ENCODE data around the gene DNLZ.

DNLZ gene

GRCh38 chr9:136375096-136375495, 11.6 kb upstream of the DNLZ start:
- DNase-seq (ENCODE audit: low read depth), result no peak

- no peak for DNase-seq (ENCODE audit: low read depth)
These were observed 10.6 kb upstream of the DNLZ start for GRCh38 chr9:136374183-136374575.

- DNase-seq (ENCODE audit: low read depth), result peak; percentile 60
These were observed 10.0 kb upstream of the DNLZ start, which contains the start of gene CARD9 for GRCh38 chr9:136373300-136374182. Gene CARD9 (minus strand): TSS chr9:136373669. CDS start chr9:136372078, 1,591 bp downstream.

- peak; percentile 91 for DNase-seq (ENCODE audit: low read depth)
These were observed 9.2 kb upstream of the DNLZ start for GRCh38 chr9:136372561-136373299.

GRCh38 chr9:136372006-136372405, 8.5 kb upstream of the DNLZ start:
- DNase-seq (ENCODE audit: low read depth), result no peak

GRCh38 chr9:136371533-136371880, 8.0 kb upstream of the DNLZ start:
- no peak for DNase-seq (ENCODE audit: low read depth)

GRCh38 chr9:136370687-136371532, 7.4 kb upstream of the DNLZ start:
- no peak for DNase-seq (ENCODE audit: low read depth)

GRCh38 chr9:136370037-136370436, 6.5 kb upstream of the DNLZ start:
- no peak for DNase-seq (ENCODE audit: low read depth)

GRCh38 chr9:136368190-136368589, 4.6 kb upstream of the DNLZ start:
- no peak for DNase-seq (ENCODE audit: low read depth)

- DNase-seq (ENCODE audit: low read depth), result no peak
These were observed 4.0 kb upstream of the DNLZ start for GRCh38 chr9:136367296-136368145.

GRCh38 chr9:136366826-136367225, 3.3 kb upstream of the DNLZ start:
- DNase-seq (ENCODE audit: low read depth), result no peak

- DNase-seq (ENCODE audit: low read depth), result no peak
These were observed 2.3 kb upstream of the DNLZ start for GRCh38 chr9:136365775-136366222.

GRCh38 chr9:136364942-136365774, 1.6 kb upstream of the DNLZ start:
- no peak for DNase-seq (ENCODE audit: low read depth)

GRCh38 chr9:136363949-136364748, 605 bp upstream of the DNLZ start:
- no peak for DNase-seq (ENCODE audit: low read depth)

GRCh38 chr9:136362450-136362784, 1.1 kb downstream of the DNLZ start:
- DNase-seq (ENCODE audit: low read depth), result peak; percentile 36

- DNase-seq (ENCODE audit: low read depth), result peak; percentile 43
These were observed 1.6 kb downstream of the DNLZ start for GRCh38 chr9:136361754-136362449.

- peak; percentile 80 for DNase-seq (ENCODE audit: low read depth)
These were observed 2.3 kb downstream of the DNLZ start for GRCh38 chr9:136361047-136361753.

All from EH (cell line).